Measurements from ENCODE around the gene ANKRD36C.
"Not testable (repeated sequence)": the region's sequence is repeated elsewhere in the genome, so short reads cannot be mapped to it uniquely, and the experiment has no call there.

Gene ANKRD36C

DNA sequence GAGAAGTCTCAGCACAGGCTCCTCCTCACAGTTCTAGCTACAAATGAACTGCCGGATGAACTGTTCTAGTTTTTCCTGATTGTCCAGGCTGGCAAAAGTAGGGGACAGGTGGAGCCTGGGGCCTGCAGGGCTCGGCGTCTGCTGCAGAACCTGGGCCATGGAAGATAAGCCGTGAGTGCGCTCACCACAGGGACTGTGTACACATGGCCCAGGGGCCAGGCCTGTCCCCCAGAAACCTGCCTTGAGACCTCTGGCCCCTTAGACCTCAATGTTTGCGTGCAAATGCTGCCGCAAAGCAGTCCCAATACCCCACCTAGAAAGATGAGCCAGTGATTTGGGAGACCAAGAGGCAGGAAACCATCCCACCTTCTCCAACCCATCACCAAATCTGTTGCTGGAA, 30.5 kb upstream of the ANKRD36C start:
- H3K27ac ChIP-seq (ENCODE audit: low read length); H3K36me3 ChIP-seq (ENCODE audit: control insufficient read depth in 2 of 2, insufficient read depth in 2 of 2, low read length in 2 of 2); H3K4me3 ChIP-seq (ENCODE audit: low read length in 2 of 2); H3K27me3 ChIP-seq (ENCODE audit: control insufficient read depth in 1 of 2, insufficient read depth in 2 of 2, low read length in 2 of 2); H3K9ac ChIP-seq (ENCODE audit: low read length in 2 of 2); H3K4me1 ChIP-seq (ENCODE audit: control insufficient read depth, insufficient read depth, low read length); H3K9me3 ChIP-seq (ENCODE audit: control insufficient read depth in 2 of 2, low read length in 2 of 2): not testable (repeated sequence)

DNA sequence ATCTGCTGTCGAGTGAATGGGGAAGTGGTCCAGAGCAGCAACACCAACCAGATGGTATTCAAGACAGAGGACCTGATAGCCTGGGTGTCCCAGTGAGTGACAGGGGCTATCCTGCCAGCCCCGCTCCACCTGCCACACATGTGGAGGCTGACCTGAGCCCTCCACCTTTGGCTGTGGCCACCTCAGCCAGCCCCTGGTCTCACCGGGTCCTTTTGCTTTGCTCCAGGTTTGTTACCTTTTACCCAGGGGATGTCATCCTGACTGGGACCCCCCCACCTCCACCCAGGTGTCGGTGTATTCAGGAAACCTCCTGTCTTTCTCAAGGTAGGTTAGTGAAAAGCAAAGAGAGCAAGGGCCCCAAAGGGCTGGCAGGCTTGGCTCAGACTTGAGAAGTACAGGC, 29.5 kb upstream of the ANKRD36C start:
- not testable (repeated sequence) for H3K27ac ChIP-seq (ENCODE audit: low read length); H3K36me3 ChIP-seq (ENCODE audit: control insufficient read depth in 2 of 2, insufficient read depth in 2 of 2, low read length in 2 of 2); H3K4me3 ChIP-seq (ENCODE audit: low read length in 2 of 2); H3K27me3 ChIP-seq (ENCODE audit: control insufficient read depth in 1 of 2, insufficient read depth in 2 of 2, low read length in 2 of 2); H3K4me1 ChIP-seq (ENCODE audit: control insufficient read depth, insufficient read depth, low read length); H3K9ac ChIP-seq (ENCODE audit: low read length in 2 of 2); H3K9me3 ChIP-seq (ENCODE audit: control insufficient read depth in 2 of 2, low read length in 2 of 2)

DNA sequence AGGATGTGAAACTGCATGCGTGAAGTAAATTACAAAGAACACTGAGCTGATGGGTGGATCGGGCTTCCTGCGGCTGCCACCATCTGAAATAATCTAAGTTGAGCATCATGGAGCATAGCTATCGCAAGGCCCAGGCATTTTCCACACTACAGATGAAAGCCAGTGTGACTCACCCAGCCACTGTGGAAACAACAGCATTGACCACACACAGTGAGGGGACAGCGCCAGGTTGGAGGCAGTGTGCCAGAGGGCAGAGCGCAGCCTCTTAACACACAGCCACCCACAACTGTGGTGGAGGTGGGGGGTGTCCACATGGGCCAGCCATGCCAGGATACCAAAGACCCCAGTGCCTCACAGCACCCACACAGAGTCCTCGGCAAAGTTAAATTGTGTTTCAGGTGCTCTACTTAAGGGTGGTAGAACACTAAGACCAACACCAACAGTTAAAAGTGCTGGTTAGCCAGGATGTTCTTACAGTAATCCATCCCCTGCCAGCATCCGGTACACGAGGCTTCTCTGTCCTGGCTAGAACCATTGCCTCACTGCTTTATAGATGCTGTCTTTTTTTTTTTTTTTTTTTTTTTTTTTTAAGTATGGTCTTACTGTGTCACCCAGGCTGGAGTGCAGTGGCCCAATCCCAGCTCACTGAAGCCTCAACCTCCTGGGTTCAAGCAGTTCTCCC, 28.4 kb upstream of the ANKRD36C start:
- not testable (repeated sequence) for H3K36me3 ChIP-seq (ENCODE audit: control insufficient read depth in 2 of 2, insufficient read depth in 2 of 2, low read length in 2 of 2); H3K9me3 ChIP-seq (ENCODE audit: control insufficient read depth in 2 of 2, low read length in 2 of 2); H3K27ac ChIP-seq (ENCODE audit: low read length); H3K4me3 ChIP-seq (ENCODE audit: low read length in 2 of 2); H3K4me1 ChIP-seq (ENCODE audit: control insufficient read depth, insufficient read depth, low read length); H3K27me3 ChIP-seq (ENCODE audit: control insufficient read depth in 1 of 2, insufficient read depth in 2 of 2, low read length in 2 of 2); H3K9ac ChIP-seq (ENCODE audit: low read length in 2 of 2)

GRCh38 chr2:96016321-96016720, 24.7 kb upstream of the ANKRD36C start:
- H3K9ac ChIP-seq (ENCODE audit: low read length in 2 of 2); H3K36me3 ChIP-seq (ENCODE audit: control insufficient read depth in 2 of 2, insufficient read depth in 2 of 2, low read length in 2 of 2); H3K4me1 ChIP-seq (ENCODE audit: control insufficient read depth, insufficient read depth, low read length); H3K27me3 ChIP-seq (ENCODE audit: control insufficient read depth in 1 of 2, insufficient read depth in 2 of 2, low read length in 2 of 2); H3K27ac ChIP-seq (ENCODE audit: low read length); H3K4me3 ChIP-seq (ENCODE audit: low read length in 2 of 2); H3K9me3 ChIP-seq (ENCODE audit: control insufficient read depth in 2 of 2, low read length in 2 of 2): not testable (repeated sequence)

- H3K27me3 ChIP-seq (ENCODE audit: control insufficient read depth in 1 of 2, insufficient read depth in 2 of 2, low read length in 2 of 2); H3K4me1 ChIP-seq (ENCODE audit: control insufficient read depth, insufficient read depth, low read length); H3K4me3 ChIP-seq (ENCODE audit: low read length in 2 of 2); H3K36me3 ChIP-seq (ENCODE audit: control insufficient read depth in 2 of 2, insufficient read depth in 2 of 2, low read length in 2 of 2); H3K9me3 ChIP-seq (ENCODE audit: control insufficient read depth in 2 of 2, low read length in 2 of 2); H3K27ac ChIP-seq (ENCODE audit: low read length); H3K9ac ChIP-seq (ENCODE audit: low read length in 2 of 2): not testable (repeated sequence)
Observed at GRCh38 chr2:96012792-96013264, 21.2 kb upstream of the ANKRD36C start.

DNA sequence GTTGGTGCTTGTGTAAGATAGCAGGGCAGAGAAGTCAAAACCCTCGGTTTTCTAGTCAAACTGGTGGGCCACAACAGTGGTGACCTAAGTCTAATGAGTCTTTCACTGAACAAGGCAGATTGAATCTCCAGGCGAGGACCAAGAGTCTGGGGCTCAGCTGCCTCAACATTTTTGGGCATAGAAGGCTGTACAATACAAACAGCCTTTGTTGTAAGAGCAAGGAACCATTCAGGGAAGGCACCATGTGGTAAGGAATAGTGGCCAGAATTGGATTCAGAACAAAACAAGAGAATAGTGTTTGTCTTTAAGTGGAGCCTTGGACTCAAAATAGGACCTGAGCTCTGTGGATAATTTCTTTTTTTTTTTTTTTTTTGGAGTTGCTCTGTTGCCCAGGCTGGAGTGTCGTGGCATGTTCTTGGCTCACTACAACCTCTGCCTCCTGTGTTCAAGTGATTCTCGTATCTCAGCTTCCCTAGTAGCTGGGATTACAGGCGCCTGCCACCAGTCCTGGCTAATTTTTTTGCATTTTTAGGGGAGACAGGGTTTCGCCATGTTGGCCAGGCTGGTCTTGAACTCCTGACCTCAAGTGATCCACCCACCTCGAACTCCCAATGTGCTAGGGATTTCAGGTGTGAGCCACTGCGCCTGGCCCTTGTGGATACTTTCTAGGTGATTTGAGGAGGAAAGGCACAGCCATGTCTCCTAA, 20.6 kb upstream of the ANKRD36C start:
- not testable (repeated sequence) for H3K4me1 ChIP-seq (ENCODE audit: control insufficient read depth, insufficient read depth, low read length); H3K36me3 ChIP-seq (ENCODE audit: control insufficient read depth in 2 of 2, insufficient read depth in 2 of 2, low read length in 2 of 2); H3K9ac ChIP-seq (ENCODE audit: low read length in 2 of 2); H3K27me3 ChIP-seq (ENCODE audit: control insufficient read depth in 1 of 2, insufficient read depth in 2 of 2, low read length in 2 of 2); H3K4me3 ChIP-seq (ENCODE audit: low read length in 2 of 2); H3K9me3 ChIP-seq (ENCODE audit: control insufficient read depth in 2 of 2, low read length in 2 of 2); H3K27ac ChIP-seq (ENCODE audit: low read length)

GRCh38 chr2:96011129-96011455, 19.5 kb upstream of the ANKRD36C start:
- not testable (repeated sequence) for H3K9ac ChIP-seq (ENCODE audit: low read length in 2 of 2); H3K27ac ChIP-seq (ENCODE audit: low read length); H3K36me3 ChIP-seq (ENCODE audit: control insufficient read depth in 2 of 2, insufficient read depth in 2 of 2, low read length in 2 of 2); H3K9me3 ChIP-seq (ENCODE audit: control insufficient read depth in 2 of 2, low read length in 2 of 2); H3K4me1 ChIP-seq (ENCODE audit: control insufficient read depth, insufficient read depth, low read length); H3K27me3 ChIP-seq (ENCODE audit: control insufficient read depth in 1 of 2, insufficient read depth in 2 of 2, low read length in 2 of 2)
- peak overlapping the region in 1 of 2 donors; percentile 44 for H3K4me3 ChIP-seq (ENCODE audit: low read length in 2 of 2)

- H3K4me1 ChIP-seq (ENCODE audit: control insufficient read depth, insufficient read depth, low read length); H3K9me3 ChIP-seq (ENCODE audit: control insufficient read depth in 2 of 2, low read length in 2 of 2); H3K27me3 ChIP-seq (ENCODE audit: control insufficient read depth in 1 of 2, insufficient read depth in 2 of 2, low read length in 2 of 2); H3K36me3 ChIP-seq (ENCODE audit: control insufficient read depth in 2 of 2, insufficient read depth in 2 of 2, low read length in 2 of 2): not testable (repeated sequence)
- H3K4me3 ChIP-seq (ENCODE audit: low read length in 2 of 2): peak overlapping the region in 1 of 2 donors; percentile 66
- peak overlapping the region in 1 of 2 donors; percentile 55 for H3K9ac ChIP-seq (ENCODE audit: low read length in 2 of 2)
- peak overlapping the region; percentile 53 for H3K27ac ChIP-seq (ENCODE audit: low read length)
Observed at GRCh38 chr2:96010320-96011128, 18.9 kb upstream of the ANKRD36C start.

GRCh38 chr2:96009833-96010232, 18.2 kb upstream of the ANKRD36C start:
- not testable (repeated sequence) for H3K27me3 ChIP-seq (ENCODE audit: control insufficient read depth in 1 of 2, insufficient read depth in 2 of 2, low read length in 2 of 2); H3K4me1 ChIP-seq (ENCODE audit: control insufficient read depth, insufficient read depth, low read length); H3K36me3 ChIP-seq (ENCODE audit: control insufficient read depth in 2 of 2, insufficient read depth in 2 of 2, low read length in 2 of 2); H3K9me3 ChIP-seq (ENCODE audit: control insufficient read depth in 2 of 2, low read length in 2 of 2)
- H3K9ac ChIP-seq (ENCODE audit: low read length in 2 of 2): peak overlapping the region; percentile 51 to 55
- H3K4me3 ChIP-seq (ENCODE audit: low read length in 2 of 2): peak overlapping the region; percentile 43 to 66
- peak overlapping the region; percentile 53 for H3K27ac ChIP-seq (ENCODE audit: low read length)

DNA sequence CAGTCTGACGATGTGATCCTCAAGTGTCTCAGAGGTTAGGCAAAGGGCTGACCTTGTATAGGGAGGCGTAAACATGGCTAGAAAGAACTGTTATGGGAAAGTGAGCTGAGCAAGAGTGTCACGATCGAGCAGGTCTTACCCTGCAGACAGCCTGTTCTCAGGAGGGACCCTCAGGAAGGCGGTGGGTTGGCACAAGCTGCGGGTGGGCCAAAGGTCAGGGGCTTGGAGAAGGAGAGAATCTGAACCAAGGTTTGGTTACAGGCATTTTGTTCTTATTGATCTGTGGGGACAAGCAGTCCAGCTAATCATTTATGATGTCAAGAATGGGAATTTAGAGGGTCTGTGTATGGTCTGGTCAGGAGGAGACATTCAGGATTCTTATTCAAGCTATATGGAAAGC, 16.4 kb upstream of the ANKRD36C start:
- not testable (repeated sequence) for H3K4me3 ChIP-seq (ENCODE audit: low read length in 2 of 2); H3K4me1 ChIP-seq (ENCODE audit: control insufficient read depth, insufficient read depth, low read length); H3K27me3 ChIP-seq (ENCODE audit: control insufficient read depth in 1 of 2, insufficient read depth in 2 of 2, low read length in 2 of 2); H3K36me3 ChIP-seq (ENCODE audit: control insufficient read depth in 2 of 2, insufficient read depth in 2 of 2, low read length in 2 of 2); H3K9ac ChIP-seq (ENCODE audit: low read length in 2 of 2); H3K9me3 ChIP-seq (ENCODE audit: control insufficient read depth in 2 of 2, low read length in 2 of 2); H3K27ac ChIP-seq (ENCODE audit: low read length)

GRCh38 chr2:96006248-96006647, 14.6 kb upstream of the ANKRD36C start:
- H3K36me3 ChIP-seq (ENCODE audit: control insufficient read depth in 2 of 2, insufficient read depth in 2 of 2, low read length in 2 of 2); H3K9me3 ChIP-seq (ENCODE audit: control insufficient read depth in 2 of 2, low read length in 2 of 2); H3K4me3 ChIP-seq (ENCODE audit: low read length in 2 of 2); H3K27ac ChIP-seq (ENCODE audit: low read length); H3K27me3 ChIP-seq (ENCODE audit: control insufficient read depth in 1 of 2, insufficient read depth in 2 of 2, low read length in 2 of 2); H3K4me1 ChIP-seq (ENCODE audit: control insufficient read depth, insufficient read depth, low read length); H3K9ac ChIP-seq (ENCODE audit: low read length in 2 of 2): not testable (repeated sequence)
